ELF-1 (cell line): Measurements from ENCODE around the gene YWHAG.
"Not testable (repeated sequence)": the region's sequence is repeated elsewhere in the genome, so short reads cannot be mapped to it uniquely, and the experiment has no call there.

Experiments used
- DNase-seq: peaks from one replicate; pipeline ENCODE4 v3.0.0-alpha.2; 2016; ENCODE audit warnings: low read depth, low spot score

YWHAG gene

GRCh38 chr7:76349313-76349885, 9.4 kb downstream of the YWHAG start:
- DNase-seq: no peak

GRCh38 chr7:76347710-76348109, 11.1 kb downstream of the YWHAG start:
- DNase-seq: no peak

DNA sequence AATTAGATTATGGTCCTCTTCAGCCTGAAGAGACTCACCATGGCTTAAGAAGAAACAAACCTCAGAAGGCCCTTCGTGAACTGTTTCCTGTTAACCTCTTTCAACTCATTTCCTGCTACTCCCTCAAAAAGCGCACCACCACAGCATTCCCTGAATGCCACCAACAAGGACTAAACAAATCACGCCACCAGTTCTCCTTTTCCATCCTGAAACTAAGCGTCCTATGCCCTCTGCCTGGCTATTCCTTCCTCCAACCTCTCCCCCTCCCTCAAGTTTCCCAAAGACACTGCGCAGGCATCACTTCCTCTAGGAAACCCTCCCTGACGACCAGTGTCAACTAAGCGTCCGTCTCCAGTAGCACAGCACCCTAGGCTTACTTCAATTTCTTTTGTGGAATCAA, 12.0 kb downstream of the YWHAG start:
- DNase-seq: no peak

DNA sequence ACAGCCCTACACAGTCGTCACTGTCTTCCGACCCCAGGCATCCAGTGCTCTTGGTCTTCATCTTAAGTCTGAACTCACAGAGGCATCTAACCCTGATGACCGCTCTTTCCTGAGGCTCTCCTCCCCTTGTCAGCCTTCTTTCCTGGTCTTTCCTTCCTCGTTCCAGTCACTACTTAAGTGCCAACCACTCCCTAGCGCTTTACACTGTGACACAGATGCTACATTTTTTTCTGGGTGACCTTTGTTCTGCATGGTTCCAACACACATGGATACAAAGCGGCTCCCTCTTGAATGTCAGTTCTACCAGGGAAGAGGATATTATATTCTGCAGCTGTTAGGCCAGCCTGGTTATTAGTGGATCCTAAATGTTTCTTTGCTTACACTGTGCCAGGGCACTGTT, 12.7 kb downstream of the YWHAG start:
- no peak for DNase-seq

GRCh38 chr7:76343931-76344321, 14.9 kb downstream of the YWHAG start:
- DNase-seq: no peak

DNA sequence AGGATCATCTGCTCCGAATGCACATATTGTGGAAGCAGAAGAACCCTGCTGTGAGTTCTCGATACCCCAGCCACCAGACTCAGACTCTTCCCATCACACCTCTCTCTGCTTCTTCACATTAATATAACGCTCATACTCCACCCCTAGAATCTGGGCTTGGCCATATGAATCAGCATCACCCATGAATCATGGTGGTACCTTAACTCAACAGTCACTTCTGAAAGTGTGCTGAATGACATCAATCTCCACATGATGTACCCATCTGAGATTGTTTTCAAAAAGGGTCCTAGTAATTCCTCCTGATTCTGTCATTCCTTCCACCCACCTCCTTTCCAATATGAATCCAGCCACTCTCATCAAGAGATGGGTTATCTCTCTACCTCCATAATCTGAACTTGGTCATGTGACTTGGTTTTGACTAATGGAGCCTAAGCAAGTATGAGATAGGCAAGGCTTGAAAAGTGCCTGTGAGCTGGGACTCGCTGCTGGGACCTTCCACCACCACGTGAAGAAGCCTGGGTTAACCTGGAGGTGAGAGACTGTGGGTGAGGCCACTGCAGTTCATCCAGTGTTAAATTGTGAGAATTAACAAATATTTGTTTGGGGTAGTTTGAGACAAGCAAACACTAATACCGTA, 15.4 kb downstream of the YWHAG start:
- DNase-seq: no peak

DNA sequence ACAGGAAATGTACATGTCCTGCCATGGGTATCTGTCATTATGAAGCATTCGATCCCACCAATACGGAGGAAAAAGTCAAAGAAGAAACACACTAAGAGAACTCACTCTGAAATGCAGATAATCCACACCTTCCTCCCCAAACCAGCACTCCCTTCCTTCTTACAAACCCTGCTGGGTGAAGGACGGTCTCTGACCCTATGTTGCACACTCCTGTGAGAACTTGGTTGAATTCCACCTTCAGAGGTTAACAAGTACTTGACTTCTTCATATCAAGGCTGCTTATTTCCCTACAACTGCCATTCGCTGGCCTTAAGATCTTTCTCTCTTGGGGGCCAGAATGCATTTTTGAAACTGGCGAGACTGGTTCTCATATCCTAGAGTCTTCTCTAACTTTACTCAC, 16.6 kb downstream of the YWHAG start:
- DNase-seq: no peak

DNA sequence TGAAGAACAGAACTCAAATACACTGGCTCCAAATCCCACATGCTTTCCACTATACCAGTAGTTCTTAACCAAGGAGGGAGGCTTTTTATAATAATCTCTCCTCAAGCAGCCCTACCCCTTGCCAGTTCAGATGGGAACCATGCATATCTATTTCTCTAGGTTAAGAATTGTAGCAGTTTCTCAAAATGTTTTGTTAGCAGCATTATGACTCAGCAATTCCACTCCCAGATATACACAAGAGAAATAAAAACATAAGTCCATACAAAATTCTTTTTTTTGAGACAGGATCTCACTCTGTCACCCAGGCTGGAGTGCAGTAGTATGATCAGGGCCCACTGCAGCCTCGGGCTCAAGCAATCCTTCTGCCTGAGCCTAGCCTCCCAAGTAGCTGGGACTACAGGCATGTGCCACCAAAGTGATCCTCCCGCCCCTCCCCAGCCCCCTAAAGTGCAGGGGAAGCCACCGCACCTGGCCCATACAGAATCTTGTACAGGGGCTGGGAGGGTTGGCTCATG, 18.1 kb downstream of the YWHAG start:
- no peak for DNase-seq

DNA sequence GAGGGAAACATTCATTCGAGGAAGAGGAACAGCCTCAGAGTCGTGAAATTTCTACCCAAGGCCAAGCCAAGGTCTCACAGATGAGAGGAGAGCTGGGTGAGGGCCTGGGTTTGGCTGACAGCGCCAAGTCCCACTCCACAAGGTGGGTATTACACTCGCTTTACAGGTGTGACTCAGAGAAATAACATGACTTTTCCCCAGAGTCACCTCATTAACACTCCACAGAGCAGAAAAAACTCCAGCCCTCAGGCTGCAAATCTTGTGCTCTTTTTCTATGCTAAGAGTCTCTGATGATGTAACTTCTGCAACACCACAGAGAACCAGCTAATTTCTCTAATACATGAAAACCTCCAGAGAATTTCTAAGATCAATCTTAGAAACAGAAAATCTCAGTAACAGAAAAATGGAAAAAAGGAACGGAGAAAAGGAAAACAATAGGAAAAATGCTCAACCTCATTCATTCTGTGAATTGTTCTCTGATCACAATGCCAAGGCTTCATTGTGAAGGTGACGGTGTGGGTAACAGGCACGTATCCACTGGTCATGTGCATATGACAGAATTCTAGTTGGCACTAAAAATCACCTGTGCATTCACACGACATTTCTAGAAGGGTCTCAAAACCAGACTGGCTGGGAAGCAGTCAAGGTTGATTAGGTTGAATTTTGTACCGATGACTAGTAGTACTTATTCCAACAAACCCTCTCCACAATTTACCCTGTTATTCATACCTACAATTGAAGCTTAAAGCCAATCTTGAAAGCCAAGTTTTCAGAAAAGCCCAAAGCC, 20.3 kb downstream of the YWHAG start:
- no peak for DNase-seq

- DNase-seq: no peak
These were observed 21.6 kb downstream of the YWHAG start for GRCh38 chr7:76337147-76337546.

DNA sequence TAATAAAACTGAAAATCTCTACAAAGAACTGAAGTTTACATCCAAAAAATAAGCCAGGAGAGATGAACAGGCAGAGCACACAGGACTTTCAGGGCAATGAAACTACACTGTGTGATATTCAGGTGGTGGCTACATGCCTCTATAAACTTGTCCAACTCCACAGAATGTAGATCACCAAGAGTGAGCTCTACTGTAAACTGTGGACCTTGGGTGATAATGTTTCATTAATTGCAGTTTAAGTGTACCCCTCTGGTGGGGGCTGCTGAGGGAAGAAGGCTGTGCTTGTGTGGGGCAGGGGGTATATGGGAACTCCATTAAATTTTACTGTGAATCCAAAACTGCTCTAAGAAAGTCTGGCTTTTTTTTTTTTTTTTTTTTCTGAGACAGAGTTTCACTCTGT, 22.7 kb downstream of the YWHAG start:
- DNase-seq: no peak

GRCh38 chr7:76335417-76335816, 23.4 kb downstream of the YWHAG start:
- not testable (repeated sequence) for DNase-seq

DNA sequence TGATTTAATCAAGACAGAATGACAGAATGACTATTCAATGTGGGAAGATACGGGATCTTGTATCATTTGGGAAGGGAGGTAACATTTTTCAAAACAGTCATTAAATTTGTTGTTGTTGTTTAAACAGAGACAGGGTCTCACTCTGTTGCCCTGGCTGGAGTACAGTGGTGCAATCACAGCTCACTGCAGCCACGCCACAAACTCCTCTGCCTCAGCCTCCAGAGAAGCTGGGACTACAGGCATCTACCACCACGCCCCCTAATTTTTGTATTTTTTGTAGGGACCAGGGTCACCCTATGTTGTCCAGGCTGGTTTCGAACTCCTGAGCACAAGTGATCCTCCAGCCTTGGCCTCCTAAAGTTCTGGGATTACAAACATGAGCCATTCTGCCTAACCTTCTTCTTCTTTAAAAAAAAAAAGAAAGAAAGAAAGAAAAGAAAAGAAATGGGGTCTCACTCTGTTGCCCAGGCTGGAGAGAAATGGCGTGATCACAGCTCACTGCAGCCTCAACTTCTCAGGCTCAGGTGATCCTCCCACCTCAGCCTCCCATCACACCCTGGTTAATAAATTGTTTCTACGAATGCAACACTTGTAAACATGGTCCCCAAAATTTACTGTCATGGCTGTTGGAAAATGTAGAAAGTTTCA, 24.3 kb downstream of the YWHAG start:
- no peak for DNase-seq

DNA sequence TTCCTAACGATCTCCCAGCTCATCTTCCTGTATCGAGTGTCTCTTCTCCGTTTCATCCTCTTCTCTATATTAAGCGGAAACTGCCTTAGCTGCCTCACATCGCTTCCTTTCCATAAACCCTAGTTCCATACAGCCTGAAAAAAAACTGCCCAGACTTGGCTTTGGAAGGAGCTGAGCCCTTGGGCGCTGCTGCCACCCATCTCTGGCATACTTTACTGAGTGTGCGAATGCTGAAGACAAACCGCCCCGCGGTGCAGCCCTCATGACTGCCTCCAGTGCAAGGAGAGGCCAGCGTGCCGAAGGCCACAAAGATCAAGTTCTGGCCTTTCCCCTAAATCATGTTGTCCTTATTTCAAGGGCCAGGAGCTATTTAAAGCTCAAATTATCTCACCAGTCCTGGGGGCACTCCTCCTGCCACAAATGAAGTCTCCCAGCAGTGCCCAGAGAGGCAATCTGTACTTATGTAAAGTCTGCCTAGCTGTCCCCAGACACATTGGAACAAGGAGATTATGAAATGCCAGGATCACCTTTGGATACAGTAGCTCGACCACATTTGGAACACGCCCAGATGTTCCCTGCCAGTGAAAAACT, 25.2 kb downstream of the YWHAG start:
- DNase-seq: no peak

GRCh38 chr7:76332078-76332477, 26.7 kb downstream of the YWHAG start:
- no peak for DNase-seq

DNA sequence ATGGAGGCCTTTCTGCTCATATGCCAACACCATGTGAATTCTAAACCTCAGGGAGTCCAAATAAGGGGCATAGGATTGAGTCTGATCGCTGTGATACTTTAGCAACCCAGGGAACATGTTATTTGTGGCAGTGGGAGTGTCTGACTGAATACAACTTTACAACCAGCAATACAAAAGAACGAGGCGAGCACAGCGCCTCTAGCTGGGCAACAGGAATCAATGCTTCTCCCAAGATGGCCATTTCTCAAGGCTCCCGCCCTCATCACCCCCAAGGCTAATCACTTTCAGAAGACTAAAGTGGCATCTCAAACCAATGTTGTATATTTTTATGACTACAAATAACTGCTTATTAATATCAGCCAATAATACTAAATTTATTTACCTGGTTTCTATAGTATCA, 28.1 kb downstream of the YWHAG start:
- no peak for DNase-seq

DNA sequence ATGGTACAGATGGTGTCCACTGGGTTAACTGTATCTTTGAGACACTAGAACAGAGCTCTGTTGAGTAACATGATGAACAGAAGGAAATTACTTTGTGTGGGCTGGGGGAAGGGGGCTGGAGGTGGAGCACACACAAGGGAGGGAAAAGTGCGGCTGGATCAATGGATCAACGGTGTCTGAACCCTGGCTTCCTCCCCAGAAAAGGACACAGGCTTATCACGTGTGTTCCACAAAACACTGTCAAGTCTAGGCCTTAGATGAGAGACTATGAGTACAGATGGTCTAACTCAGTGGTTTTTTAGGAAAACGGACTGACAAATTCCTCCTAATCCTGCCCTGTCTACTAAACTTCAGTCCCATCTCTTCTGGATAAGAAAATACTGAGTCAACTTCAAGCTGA, 28.5 kb downstream of the YWHAG start:
- DNase-seq: no peak

- DNase-seq: no peak
These were observed 29.3 kb downstream of the YWHAG start for GRCh38 chr7:76329479-76329878.

GRCh38 chr7:76328389-76328788, 30.4 kb downstream of the YWHAG start:
- DNase-seq: no peak

DNA sequence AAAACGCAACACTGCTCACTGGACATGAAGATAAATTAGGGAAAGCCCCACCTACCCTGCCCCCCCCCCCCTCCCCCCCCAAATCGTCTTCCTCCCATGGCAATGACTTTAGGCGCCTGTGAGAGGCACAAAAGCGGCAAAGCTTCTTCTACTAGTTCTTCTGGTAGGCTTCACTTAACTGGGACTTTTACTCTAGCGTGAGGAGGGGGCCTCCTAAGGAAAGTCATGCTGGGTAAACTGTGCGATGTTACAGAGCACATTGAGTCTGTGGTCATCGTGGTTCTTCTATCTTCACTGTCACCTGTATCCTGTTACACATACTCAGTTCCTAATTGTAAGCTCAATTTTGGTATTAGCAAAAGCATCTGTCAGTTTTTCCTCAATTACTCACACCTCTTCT, 31.2 kb downstream of the YWHAG start:
- no peak for DNase-seq

GRCh38 chr7:76326646-76327233, 32.1 kb downstream of the YWHAG start:
- no peak for DNase-seq

GRCh38 chr7:76325811-76326210, 33.0 kb downstream of the YWHAG start:
- no peak for DNase-seq
